Purkinje cell (primary cell): ENCODE data around the gene ATXN1L. TPM values are rescaled to one million over a fixed set of nuclear protein-coding genes. Genes with fewer than 3 reads are reported as not detected.

Experiments used
- polyA plus RNA-seq: library from polyadenylated mRNA; unstranded; fragments of >200 nt; fragmentation: Nextera tagmentation; gene quantifications from 2 replicates; pipeline ENCODE4 v1.2.1, GENCODE V29; 2014

Gene ATXN1L, protein sequence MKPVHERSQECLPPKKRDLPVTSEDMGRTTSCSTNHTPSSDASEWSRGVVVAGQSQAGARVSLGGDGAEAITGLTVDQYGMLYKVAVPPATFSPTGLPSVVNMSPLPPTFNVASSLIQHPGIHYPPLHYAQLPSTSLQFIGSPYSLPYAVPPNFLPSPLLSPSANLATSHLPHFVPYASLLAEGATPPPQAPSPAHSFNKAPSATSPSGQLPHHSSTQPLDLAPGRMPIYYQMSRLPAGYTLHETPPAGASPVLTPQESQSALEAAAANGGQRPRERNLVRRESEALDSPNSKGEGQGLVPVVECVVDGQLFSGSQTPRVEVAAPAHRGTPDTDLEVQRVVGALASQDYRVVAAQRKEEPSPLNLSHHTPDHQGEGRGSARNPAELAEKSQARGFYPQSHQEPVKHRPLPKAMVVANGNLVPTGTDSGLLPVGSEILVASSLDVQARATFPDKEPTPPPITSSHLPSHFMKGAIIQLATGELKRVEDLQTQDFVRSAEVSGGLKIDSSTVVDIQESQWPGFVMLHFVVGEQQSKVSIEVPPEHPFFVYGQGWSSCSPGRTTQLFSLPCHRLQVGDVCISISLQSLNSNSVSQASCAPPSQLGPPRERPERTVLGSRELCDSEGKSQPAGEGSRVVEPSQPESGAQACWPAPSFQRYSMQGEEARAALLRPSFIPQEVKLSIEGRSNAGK
- 8.8 and 13.7 TPM in 2 replicates for polyA plus RNA-seq

DNA sequence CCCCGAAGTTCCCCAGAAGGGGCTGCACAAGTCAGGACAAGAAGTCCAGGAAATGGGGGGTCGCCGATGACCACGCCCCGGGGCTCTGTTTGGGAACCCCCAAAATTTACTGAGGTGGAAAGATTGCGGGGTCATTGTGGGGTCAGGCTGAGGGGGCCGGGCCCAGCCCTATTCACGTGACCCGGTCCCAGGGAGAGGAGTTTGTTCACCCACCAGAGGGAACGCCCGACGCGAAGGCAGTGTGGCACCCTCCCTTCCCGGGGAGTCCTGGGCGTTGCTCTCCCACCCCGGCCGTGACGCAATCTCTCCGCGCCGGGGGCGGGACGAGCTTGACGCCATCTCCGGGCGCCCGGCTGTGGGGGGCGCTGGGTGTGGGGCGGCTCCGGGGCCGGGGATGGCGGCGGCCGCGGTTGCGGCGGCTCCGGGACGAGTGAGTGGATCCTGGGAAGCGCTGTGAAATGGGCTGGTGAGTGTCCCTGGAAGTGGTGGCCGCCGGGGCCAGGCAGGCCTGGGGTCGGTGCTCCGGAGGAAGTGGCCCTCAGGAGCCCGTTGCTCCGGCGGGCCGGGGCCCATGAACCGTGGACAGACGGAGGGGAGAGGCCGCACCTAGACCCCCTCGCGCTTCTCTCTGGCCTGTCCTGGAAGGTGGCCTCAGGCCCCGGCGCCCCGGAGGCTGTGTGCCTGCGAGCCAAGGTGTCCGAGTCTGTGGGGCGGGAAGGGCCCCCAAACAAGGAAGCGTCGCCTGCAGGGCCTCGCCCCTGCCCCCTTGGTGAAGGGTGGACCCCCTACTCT lies at the start of gene ATXN1L:
TSS of gene ATXN1L (plus strand) at position 338 of the 792 bp plus-strand sequence. CDS start 3,765 bp downstream, outside the sequence.

DNA sequence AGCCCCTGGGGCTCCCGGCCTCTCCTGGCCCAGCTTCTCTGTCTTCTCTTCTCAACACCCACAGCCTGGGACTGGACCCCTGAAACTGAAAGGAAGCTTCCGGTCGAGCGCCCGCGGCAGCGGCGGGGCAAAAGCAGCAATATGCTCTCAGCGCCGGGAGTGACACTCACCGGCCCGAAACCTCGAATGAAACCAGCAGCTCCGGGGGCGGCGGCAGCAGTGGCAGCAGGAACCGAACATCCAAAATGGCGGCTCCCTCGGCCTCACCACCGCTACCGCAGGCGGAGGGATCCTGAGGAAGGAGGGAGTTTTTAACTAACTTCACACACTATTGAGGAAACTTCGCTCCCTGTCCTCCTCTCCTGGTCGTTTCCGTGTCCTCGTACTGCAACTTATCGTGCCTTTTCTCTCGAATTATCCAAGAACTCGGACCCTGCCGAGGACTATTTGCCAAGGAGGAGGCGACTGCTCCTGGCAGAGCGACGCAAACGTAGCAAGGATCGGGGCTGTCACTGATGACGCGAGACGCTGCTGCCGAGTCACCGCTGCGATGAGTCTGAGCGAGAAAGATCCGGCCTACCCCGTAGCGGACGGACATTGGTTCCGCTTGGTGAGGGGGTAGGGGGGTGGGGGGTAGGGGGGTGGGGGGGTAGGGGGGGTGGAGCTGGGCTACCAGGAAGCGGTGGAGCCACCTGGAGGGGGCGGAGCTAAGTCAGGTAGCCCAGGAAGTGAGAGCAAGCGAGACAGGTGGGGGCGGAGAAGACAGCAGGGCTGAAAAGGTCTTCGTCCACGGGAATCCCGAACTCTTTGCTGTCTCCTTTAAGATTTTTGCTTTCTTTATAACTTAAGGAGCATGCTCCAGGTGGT lies 37.0 kb upstream of the ATXN1L start, which contains the start of gene AP1G1:
TSS of gene AP1G1 (minus strand) at position 242 of the 867 bp plus-strand sequence. CDS start 19,355 bp downstream, outside the sequence.

DNA sequence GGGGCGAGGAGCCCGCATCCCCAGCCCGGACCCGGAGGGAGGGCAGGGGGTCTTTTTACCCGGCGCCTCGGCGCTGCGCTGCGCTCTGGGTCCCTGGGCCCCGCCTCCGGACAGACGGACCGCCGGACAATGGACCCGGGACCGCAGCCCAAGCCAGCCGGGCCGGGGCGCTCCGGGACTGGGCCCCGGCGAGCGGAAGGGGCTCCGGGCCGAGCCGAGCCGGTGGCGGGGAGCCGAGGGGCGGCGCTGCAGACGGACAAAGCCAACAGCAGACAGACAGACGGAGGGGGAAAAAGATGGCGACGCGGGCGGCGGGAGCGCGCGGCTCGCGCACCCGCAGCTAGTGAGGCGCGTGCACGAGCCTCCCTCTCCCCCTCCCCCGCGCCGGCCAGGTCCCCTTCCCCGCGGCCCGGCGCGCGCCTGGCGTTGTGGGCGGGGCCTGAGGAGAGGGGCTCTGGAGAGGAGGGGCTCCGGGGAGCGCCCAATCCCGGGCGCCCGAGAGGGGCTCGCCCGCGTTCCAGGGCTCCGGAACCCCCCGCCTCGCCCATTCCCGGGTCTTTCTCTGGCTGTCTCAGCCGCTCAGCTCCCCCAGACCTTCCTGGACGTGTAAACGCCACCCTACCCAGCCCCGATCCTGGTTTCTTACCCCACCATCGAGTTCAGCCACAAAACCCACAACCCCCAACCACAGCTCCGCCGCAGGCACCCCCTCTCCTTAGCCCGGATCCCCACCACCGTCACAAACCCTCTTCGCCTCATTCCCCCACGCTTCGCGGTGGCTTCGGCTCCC lies 38.3 kb downstream of the ATXN1L start, which contains the start of gene ZNF821:
TSS of gene ZNF821 (minus strand) at position 334 of the 790 bp plus-strand sequence. CDS start 4,236 bp downstream, outside the sequence.

DNA sequence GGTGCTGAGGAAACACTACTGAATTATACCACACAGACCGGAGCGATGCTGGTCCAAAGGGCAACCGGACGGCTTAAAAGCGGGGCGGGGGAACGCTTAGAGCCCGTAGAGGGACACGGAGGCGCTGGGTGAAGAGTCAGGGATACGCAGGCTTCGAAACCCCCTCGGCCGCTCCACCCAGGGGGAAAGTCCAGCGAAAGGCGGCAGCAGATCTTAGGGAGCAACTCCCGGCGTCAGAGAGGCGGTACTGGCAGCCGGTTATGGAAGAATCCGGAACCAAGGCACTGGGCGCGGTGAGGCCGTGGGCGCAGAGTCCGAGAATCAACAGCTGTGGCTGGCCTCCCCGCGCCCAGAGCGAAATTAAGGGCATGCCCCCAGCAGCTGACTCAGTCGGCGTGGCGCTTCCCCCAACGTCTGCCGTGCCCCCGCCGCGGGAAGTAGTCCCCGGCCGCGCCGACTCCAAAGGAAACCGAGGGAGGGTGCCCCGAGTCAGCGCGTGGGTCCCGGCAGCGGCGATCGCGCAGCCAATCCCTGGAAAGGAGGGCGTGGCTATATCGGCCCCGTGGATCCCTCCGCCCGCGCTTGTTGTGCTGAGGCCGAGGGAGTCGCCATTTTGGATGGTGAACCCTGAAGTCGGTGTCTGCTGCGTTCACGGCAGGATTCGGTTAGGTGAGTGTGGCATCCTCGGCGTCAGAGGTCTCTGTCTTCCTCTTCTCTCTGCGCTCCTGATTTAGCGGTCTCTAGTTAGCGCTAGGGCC lies 49.3 kb downstream of the ATXN1L start, which contains the start of gene IST1:
TSS of gene IST1 (plus strand) at position 611 of the 758 bp plus-strand sequence. CDS start 20,110 bp downstream, outside the sequence.

Other genes starting within 250 kb of the ATXN1L start
- gene MARVELD3, start 219.8 kb upstream of the ATXN1L start, polyA plus RNA-seq, result 0.08 and 0.88 TPM in 2 replicates
- gene PHLPP2, start 121.3 kb upstream of the ATXN1L start, polyA plus RNA-seq, result 5.5 and 5.6 TPM in 2 replicates
- gene AP1G1, start 37.1 kb upstream of the ATXN1L start, polyA plus RNA-seq, result 23.1 and 34.5 TPM in 2 replicates
- gene ZNF821, start 38.2 kb downstream of the ATXN1L start, polyA plus RNA-seq, result 3.9 TPM in 2 replicates
- gene IST1, start 49.6 kb downstream of the ATXN1L start, polyA plus RNA-seq, result 31.3 and 52.5 TPM in 2 replicates
- gene PKD1L3, start 154.4 kb downstream of the ATXN1L start, polyA plus RNA-seq, result not detected in 2 replicates
- gene DHODH, start 162.8 kb downstream of the ATXN1L start, polyA plus RNA-seq, result 2.1 and 3.3 TPM in 2 replicates
- gene HP, start 208.5 kb downstream of the ATXN1L start, polyA plus RNA-seq, result 0.31 TPM in 1 of 2 replicates, not detected in the other
- gene HPR, start 217.2 kb downstream of the ATXN1L start, polyA plus RNA-seq, result 2.5 and 4.0 TPM in 2 replicates
- 8.7 and 14.4 TPM in 2 replicates for gene TXNL4B, start 247.6 kb downstream of the ATXN1L start, polyA plus RNA-seq
- 5.8 and 9.3 TPM in 2 replicates for gene DHX38, start 247.9 kb downstream of the ATXN1L start, polyA plus RNA-seq